Heart right ventricle (tissue), 16 donors: ENCODE data around the gene DEAF1. TPM values are rescaled to one million over a fixed set of nuclear protein-coding genes. Genes with fewer than 3 reads are reported as not detected.
A peak's percentile ranks its signal among the peaks of the same experiment; 100 is the strongest.

ENCODE experiments used
- ATAC-seq, 8 donors: fragments of 200-7000 bp; cut with Tn5 transposase; one replicate each; pipeline ENCODE4 v1.9.1; 2020; ENCODE audit warnings: mild to moderate bottlenecking in 8 of 8, moderate library complexity in 8 of 8, moderate number of reproducible peaks in 1 of 8
- DNase-seq, 2 donors: peaks; one replicate each; pipeline ENCODE4 v3.0.0-alpha.2; 2020
- H3K27ac ChIP-seq, 10 donors: fragments of 200-600 bp; sonication (generic) in 2 of 10; one replicate each; pipeline versions ENCODE4 v1.5.0 to v1.8.0; 2020 to 2022; ENCODE audit warnings: mild to moderate bottlenecking in 3 of 10
- H3K27me3 ChIP-seq, 7 donors: fragments of 200-600 bp; one replicate each; pipeline ENCODE4 v1.8.0; 2021 to 2022; ENCODE audit warnings: mild to moderate bottlenecking in 2 of 7
- H3K36me3 ChIP-seq, 9 donors: fragments of 200-600 bp; sonication (generic) in 1 of 9; one replicate each; pipeline versions ENCODE4 v1.5.0 to v1.8.0; 2020 to 2022; ENCODE audit warnings: mild to moderate bottlenecking in 2 of 9
- H3K4me1 ChIP-seq, 9 donors: fragments of 200-600 bp; sonication (generic) in 1 of 9; one replicate each; pipeline versions ENCODE4 v1.5.0 to v1.8.0; 2020 to 2022; ENCODE audit warnings: mild to moderate bottlenecking in 4 of 9
- H3K4me3 ChIP-seq, 10 donors: fragments of 200-600 bp; sonication (generic) in 2 of 10; one replicate each; pipeline versions ENCODE4 v1.5.0 to v1.8.0; 2020 to 2022; ENCODE audit warnings: mild to moderate bottlenecking in 7 of 10, moderate library complexity in 2 of 10
- H3K9me3 ChIP-seq, 11 donors: fragments of 200-600 bp in 10 of 11; sonication (generic) in 2 of 11; one replicate each; pipeline versions ENCODE4 v1.5.0 to v1.8.0; 2013 to 2022; ENCODE audit warnings: mild to moderate bottlenecking in 2 of 11, control low read depth in 1 of 11, moderate library complexity in 1 of 11
- CTCF ChIP-seq, 9 donors: fragments of 200-600 bp; sonication (generic) in 2 of 9; IDR thresholded peaks; one replicate each; pipeline versions ENCODE4 v1.5.0 to v1.8.0; 2021 to 2022; ENCODE audit warnings: antibody characterized with exemption in 9 of 9, mild to moderate bottlenecking in 5 of 9, moderate library complexity in 1 of 9
- WGBS, 2 donors: extraction: QIAGEN DNeasy Blood & Tissue Kit; methylation state at CpG; one replicate each; pipeline ENCODE4 v1.1.7; 2013; ENCODE audit warnings: inconsistent platforms in 1 of 2; 5-methylcytosine and 5-hydroxymethylcytosine counted together
- intact Hi-C, 10 donors: fragments of 100-400 bp; cut with DNase I; formaldehyde crosslinking; loops; one replicate each; pipeline versions ENCODE4 v1.11.1 to v1.14.2; 2022
- polyA plus RNA-seq, 2 donors: library from polyadenylated mRNA; stranded (reverse); fragments of 200-250 nt; gene quantifications; one replicate each; pipeline ENCODE4 v1.2.3, GENCODE V29; 2013
- total RNA-seq, 10 donors: library from RNA; stranded (reverse); fragmentation: NEBNext Ultra II Directional in 3 of 10; extraction: Animal tissue kit (Norgen Biotek cat#: 25700) in 3 of 10; gene quantifications; one replicate each; pipeline versions ENCODE4 v1.2.1 to v1.2.4, GENCODE V29; 2021 to 2023
- donor health status: Arrhythmogenic right ventricular cardiomyopathy.
- donor health status: ischemic (EF 13 %, LVEDD 7.1; RV severe dilation, severe dysfunction).
- donor health status: healthy with polysubstance abuse.
- donor health status: DM: no; HTN: yes; CAD: no.
- donor health status: DM: no; HTN: no; CAD: no.
- donor health status: ischemic (EF 25% LVEDD 6.9; RV normal size, moderate dysfunction).
- donor health status: ischemic (EF 25% LVEDD 5.7; RV mildly dilated, moderate dysfunction).
- donor health status: healthy.
- donor health status: DM: yes; HTN: yes; CAD: no.
- donor health status: Ischemic cardiomyopathy.
- donor health status: ischemic (EF 35%, LVEDD 5.7; RV mildly dilated, moderate dysfunction).
- donor health status: nonischemic (EF 11% LVEDD 7.7; RV severe dilation, severe dysfunction).
- donor health status: DM: yes; HTN: yes; CAD: no.
- donor health status: PGD.
- donor health status: ischemic (EF 29% LVEDD 5.4; RV normal size, mild dysfunction).
- donor health status: nonischemic (EF 23%, LVEDD 6.1; RV moderate dilation, normal function).

DEAF1 gene
- total and polyA plus RNA-seq, 12 donors = 11.0 to 39.9 (median 17.0) TPM

- ATAC-seq (peak in 6 of 8 donors; percentile 13 to 78 (median 44)), DNase-seq (no peak)
- peaks cover 0 to 49% (median 24%) of the 10 kb centered on the region in 9 donors for H3K4me1 ChIP-seq
- no peaks in the 10 kb centered on the region for H3K9me3 ChIP-seq
- no peak for TF ChIP-seq CTCF (IDR thresholded peaks at IDR 0.05)
- H3K36me3 ChIP-seq = peaks cover 0 to 10% (median under 1%) of the 10 kb centered on the region in 9 donors
- intact Hi-C loops = no loop called here
- H3K27me3 ChIP-seq = peaks cover 6 to 60% (median 45%) of the 10 kb centered on the region in 7 donors
- peak overlapping the region in 6 of 10 donors; percentile 31 to 75 (median 44) for H3K27ac ChIP-seq
- H3K4me3 ChIP-seq = peak overlapping the region; percentile 19 to 55 (median 40)
- WGBS, 2 donors = 49% methylated on average over 30 of the region's 30 CpGs
Observed at GRCh38 chr11:706957-707816, 12.2 kb upstream of the DEAF1 start.

GRCh38 chr11:706439-706956, 11.5 kb upstream of the DEAF1 start:
- 10 to 13% methylated on average over 20 to 22 of the region's 22 CpGs for WGBS, 2 donors
- ATAC-seq (peak in 6 of 8 donors; percentile 2 to 63 (median 28)), DNase-seq (no peak)
- peaks cover 6 to 58% (median 45%) of the 10 kb centered on the region in 7 donors for H3K27me3 ChIP-seq
- peaks cover 0 to 49% (median 24%) of the 10 kb centered on the region in 9 donors for H3K4me1 ChIP-seq
- H3K36me3 ChIP-seq = peaks cover 0 to 17% (median 7%) of the 10 kb centered on the region in 9 donors
- peak overlapping the region; percentile 19 to 55 (median 40) for H3K4me3 ChIP-seq
- TF ChIP-seq CTCF (IDR thresholded peaks at IDR 0.05) = no peak
- peak overlapping the region in 6 of 10 donors; percentile 31 to 75 (median 44) for H3K27ac ChIP-seq
- H3K9me3 ChIP-seq = no peaks in the 10 kb centered on the region
- intact Hi-C loops = no loop called here

GRCh38 chr11:705646-706438, 10.8 kb upstream of the DEAF1 start, which contains the start of gene EPS8L2:
EPS8L2 (plus strand) TSS chr11:706231; CDS start chr11:709408, 3,177 bp downstream.
- peaks cover 0 to 19% (median 7%) of the 10 kb centered on the region in 9 donors for H3K36me3 ChIP-seq
- H3K27ac ChIP-seq = peak within 1 kb of the TSS in 6 of 10 donors; percentile 31 to 75 (median 46)
- ATAC-seq (peak in 4 of 8 donors; percentile 9 to 16 (median 12)), DNase-seq (no peak)
- peaks cover 6 to 56% (median 43%) of the 10 kb centered on the region in 7 donors for H3K27me3 ChIP-seq
- peaks cover 0 to 47% (median 24%) of the 10 kb centered on the region in 9 donors for H3K4me1 ChIP-seq
- intact Hi-C loops = no loop called here
- peak within 1 kb of the TSS; percentile 19 to 55 (median 40) for H3K4me3 ChIP-seq
- TF ChIP-seq CTCF (IDR thresholded peaks at IDR 0.05) = no peak
- H3K9me3 ChIP-seq = no peaks in the 10 kb centered on the region
- WGBS, 2 donors = 11 to 12% methylated on average over 74 to 90 of the region's 90 CpGs
